ENCODE data around the gene ALDH5A1. TPM values are rescaled to one million over a fixed set of nuclear protein-coding genes. Genes with fewer than 3 reads are reported as not detected.

Gene ALDH5A1
- total RNA-seq, 2 donors from 2014 or later = 5.0 to 10.0 TPM

DNA sequence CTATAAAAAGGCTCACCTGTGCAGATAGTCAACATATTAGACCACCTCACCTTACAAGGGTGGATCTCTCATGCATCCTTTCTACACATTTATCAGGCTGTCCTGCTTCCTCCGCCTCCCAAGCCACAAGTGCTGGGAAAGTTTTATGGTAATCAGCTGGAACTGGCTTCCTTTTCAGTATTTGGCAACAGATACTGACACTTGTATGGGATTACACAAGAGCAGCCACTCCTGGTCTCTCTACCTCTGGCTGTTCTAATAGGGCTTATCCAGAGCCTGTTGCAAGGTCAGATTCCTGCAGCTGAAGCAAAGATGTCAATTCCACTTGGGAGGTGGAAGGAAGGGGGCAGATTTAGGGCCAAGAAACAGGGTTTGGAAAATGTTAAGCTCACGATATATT is 4.9 kb upstream of the ALDH5A1 start:
- Histone ChIP-seq H3K9me3 (no peaks in the 10 kb centered on the region), H3K4me1 (peaks cover 0 to 14% of the 10 kb centered on the region in 2 donors), H3K36me3 (no peaks in the 10 kb centered on the region), H3K27me3 (no peaks in the 10 kb centered on the region), H3K4me3 (no peak overlapping the region), H3K27ac (no peak overlapping the region)
- DNase-seq (ENCODE audit: low spot score) = peak; percentile 21
- TF ChIP-seq, protein P1, sequence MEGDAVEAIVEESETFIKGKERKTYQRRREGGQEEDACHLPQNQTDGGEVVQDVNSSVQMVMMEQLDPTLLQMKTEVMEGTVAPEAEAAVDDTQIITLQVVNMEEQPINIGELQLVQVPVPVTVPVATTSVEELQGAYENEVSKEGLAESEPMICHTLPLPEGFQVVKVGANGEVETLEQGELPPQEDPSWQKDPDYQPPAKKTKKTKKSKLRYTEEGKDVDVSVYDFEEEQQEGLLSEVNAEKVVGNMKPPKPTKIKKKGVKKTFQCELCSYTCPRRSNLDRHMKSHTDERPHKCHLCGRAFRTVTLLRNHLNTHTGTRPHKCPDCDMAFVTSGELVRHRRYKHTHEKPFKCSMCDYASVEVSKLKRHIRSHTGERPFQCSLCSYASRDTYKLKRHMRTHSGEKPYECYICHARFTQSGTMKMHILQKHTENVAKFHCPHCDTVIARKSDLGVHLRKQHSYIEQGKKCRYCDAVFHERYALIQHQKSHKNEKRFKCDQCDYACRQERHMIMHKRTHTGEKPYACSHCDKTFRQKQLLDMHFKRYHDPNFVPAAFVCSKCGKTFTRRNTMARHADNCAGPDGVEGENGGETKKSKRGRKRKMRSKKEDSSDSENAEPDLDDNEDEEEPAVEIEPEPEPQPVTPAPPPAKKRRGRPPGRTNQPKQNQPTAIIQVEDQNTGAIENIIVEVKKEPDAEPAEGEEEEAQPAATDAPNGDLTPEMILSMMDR (IDR thresholded peaks at IDR 0.05) = no peak

- TF ChIP-seq, protein P1 (IDR thresholded peaks at IDR 0.05) = no peak
- peak; percentile 23 for DNase-seq (ENCODE audit: low spot score)
- H3K27ac ChIP-seq = no peak overlapping the region
These were observed 3.8 kb upstream of the ALDH5A1 start for GRCh38 chr6:24490948-24491347.

DNA sequence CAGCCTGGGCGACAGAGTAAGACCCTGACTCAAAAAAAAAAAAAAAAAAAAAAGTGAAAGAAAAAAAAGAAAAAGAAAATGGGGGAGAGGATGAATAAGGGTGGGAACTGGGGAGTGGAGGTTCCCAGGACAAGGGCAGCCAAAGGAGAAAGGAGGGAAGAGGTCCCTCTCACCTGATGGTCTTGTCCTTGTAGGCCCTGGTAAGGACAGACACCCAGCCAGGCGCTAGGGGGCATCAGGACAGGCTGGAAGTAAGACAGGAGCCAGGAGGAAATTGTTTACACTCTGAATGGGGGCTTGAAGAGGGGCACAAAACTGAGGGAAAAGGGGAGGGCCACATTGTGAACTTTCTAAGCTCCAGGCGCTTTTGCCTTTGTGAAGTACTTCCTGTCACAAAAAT is 2.3 kb upstream of the ALDH5A1 start:
- peak; percentile 38 for DNase-seq (ENCODE audit: low spot score)
- no peaks in the 10 kb centered on the region for H3K27me3 ChIP-seq
- no peak overlapping the region for H3K4me3 ChIP-seq
- H3K9me3 ChIP-seq = no peaks in the 10 kb centered on the region
- TF ChIP-seq, protein P1 (IDR thresholded peaks at IDR 0.05) = no peak
- H3K36me3 ChIP-seq = no peaks in the 10 kb centered on the region
- no peak overlapping the region for H3K27ac ChIP-seq
- peaks cover 0 to 21% of the 10 kb centered on the region in 2 donors for H3K4me1 ChIP-seq

More at GRCh38 chr6:24490948-24491347, 3.8 kb upstream of the ALDH5A1 start:
- Histone ChIP-seq H3K27me3 (no peaks in the 10 kb centered on the region), H3K4me3 (no peak overlapping the region), H3K4me1 (peaks cover 0 to 20% of the 10 kb centered on the region in 2 donors), H3K9me3 (no peaks in the 10 kb centered on the region), H3K36me3 (no peaks in the 10 kb centered on the region)

GRCh38 chr6:24493945-24494820 is 586 bp upstream of the ALDH5A1 start:
- TF ChIP-seq, protein P1 (IDR thresholded peaks at IDR 0.05) = no peak
- Histone ChIP-seq H3K9me3 (no peaks in the 10 kb centered on the region), H3K4me1 (peaks cover 0 to 21% of the 10 kb centered on the region in 2 donors), H3K4me3 (peak overlapping the region; percentile 55 to 64), H3K27me3 (no peaks in the 10 kb centered on the region), H3K27ac (peak overlapping the region; percentile 72 to 76), H3K36me3 (no peaks in the 10 kb centered on the region)
- peak; percentile 11 for DNase-seq (ENCODE audit: low spot score)

DNA sequence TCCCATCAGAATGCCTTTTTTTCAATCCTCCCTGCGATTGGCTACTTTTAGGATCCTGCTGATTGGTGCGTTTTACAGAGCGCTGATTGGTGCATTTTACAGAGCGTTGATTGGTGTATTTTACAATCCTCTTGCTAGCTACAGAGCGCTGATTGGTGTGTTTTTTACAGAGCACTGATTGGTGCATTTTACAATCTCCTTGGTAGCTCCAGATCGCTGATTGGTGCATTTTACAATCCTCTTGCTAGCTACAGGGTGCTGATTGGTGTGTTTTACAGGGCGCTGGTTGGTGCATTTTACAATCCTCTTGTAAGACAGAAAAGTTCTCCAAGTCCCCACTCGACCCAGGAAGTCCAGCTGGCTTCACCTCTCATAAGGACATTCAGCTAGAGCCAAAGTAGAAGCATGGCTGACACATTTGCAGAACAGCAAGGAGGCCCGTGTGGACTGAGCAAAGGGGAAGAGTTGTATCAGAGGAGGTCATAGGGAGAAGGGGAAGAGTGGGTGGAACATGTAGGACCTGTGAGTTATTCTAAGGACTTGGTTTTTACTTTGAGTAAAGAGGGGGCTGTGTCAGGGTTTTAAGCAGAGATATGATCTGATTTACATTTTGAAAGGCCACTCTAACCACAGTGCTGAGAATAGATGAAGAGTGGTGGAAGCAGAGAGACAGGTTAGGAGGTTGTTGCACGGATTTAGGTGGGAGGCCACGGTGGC is 2.6 kb downstream of the ALDH5A1 start:
- H3K4me1 ChIP-seq = peaks cover 0 to 15% of the 10 kb centered on the region in 2 donors
- peak; percentile 7 for DNase-seq (ENCODE audit: low spot score)
- no peaks in the 10 kb centered on the region for H3K9me3 ChIP-seq
- no peak overlapping the region for H3K27ac ChIP-seq
- H3K27me3 ChIP-seq = no peaks in the 10 kb centered on the region
- H3K4me3 ChIP-seq = no peak overlapping the region
- H3K36me3 ChIP-seq = peaks cover 4% of the 10 kb centered on the region
- TF ChIP-seq, protein P1 (IDR thresholded peaks at IDR 0.05) = no peak
